IMR-90 (cell line): ENCODE data around the gene PRPF4. TPM values are rescaled to one million over a fixed set of nuclear protein-coding genes. Genes with fewer than 3 reads are reported as not detected.

Experiments used
- ATAC-seq: fragments of 200-7000 bp; cut with Tn5 transposase; 2 replicates; pipeline ENCODE4 v1.9.1; 2020; ENCODE audit warnings: low read depth, mild to moderate bottlenecking, moderate library complexity
- BruUV-seq: library from RNA; stranded (reverse); fragments of 400-500 nt; replicated peaks from 2 replicates; lab custom pipeline; 2021; lab: Mats Ljungman, UMichigan
- CTCF ChIA-PET: fragments of 300-600 bp; formaldehyde crosslinking; extraction: SDS; loops from one replicate; lab custom pipeline; 2021; ENCODE audit warnings: antibody characterized with exemption; lab: Yijun Ruan, JAX
- POLR2A ChIA-PET: fragments of 300-600 bp; sonication (Branson Sonifier 250); formaldehyde crosslinking; loops from one replicate; lab custom pipeline; 2022; ENCODE audit warnings: antibody characterized with exemption; ENCODE audit not compliant: unreplicated experiment; lab: Charles Lee
- DNase-seq: peaks from one replicate; pipeline ENCODE4 v3.0.0; 2013
- H2AFZ ChIP-seq: replicated peaks from 2 replicates; pipeline ENCODE3; 2013; ENCODE audit warnings: low read length, mild to moderate bottlenecking; ENCODE audit not compliant: poor library complexity
- H2AK5ac ChIP-seq: 2 replicates; pipeline ENCODE4 v1.6.1; 2013; ENCODE audit warnings: low read depth, low read length, inconsistent platforms
- H2AK9ac ChIP-seq: replicated peaks from 2 replicates; pipeline ENCODE3; 2013; ENCODE audit warnings: mild to moderate bottlenecking, low read depth, low read length, moderate library complexity; ENCODE audit not compliant: poor library complexity
- H2BK120ac ChIP-seq: 2 replicates; pipeline ENCODE4 v1.6.1; 2013; ENCODE audit warnings: low read depth, low read length, inconsistent platforms
- H2BK15ac ChIP-seq: 3 replicates; pipeline ENCODE4 v1.6.1; 2013; ENCODE audit warnings: low read depth, low read length, inconsistent platforms
- H2BK20ac ChIP-seq: 2 replicates; pipeline ENCODE4 v1.6.1; 2013; ENCODE audit warnings: low read depth, mild to moderate bottlenecking, inconsistent platforms, low read length, moderate library complexity
- H2BK5ac ChIP-seq: 2 replicates; pipeline ENCODE4 v1.6.1; 2013; ENCODE audit warnings: mild to moderate bottlenecking, low read depth, low read length, inconsistent platforms; ENCODE audit not compliant: poor library complexity, severe bottlenecking
- H3K14ac ChIP-seq: replicated peaks from 2 replicates; pipeline ENCODE4 v1.6.1; 2013; ENCODE audit warnings: low read depth, low read length, inconsistent platforms
- H3K18ac ChIP-seq: 2 replicates; pipeline ENCODE4 v1.6.1; 2013; ENCODE audit warnings: low read depth, low read length, control low read depth
- H3K23ac ChIP-seq: 2 replicates; pipeline ENCODE4 v1.6.1; 2013; ENCODE audit warnings: low read depth, low read length, inconsistent platforms
- H3K27ac ChIP-seq: 2 replicates; pipeline ENCODE4 v1.5.1; 2013; ENCODE audit warnings: mild to moderate bottlenecking, control low read depth, low read length; ENCODE audit not compliant: insufficient read depth
- H3K27me3 ChIP-seq: 2 replicates; pipeline ENCODE4 v1.6.1; 2013; ENCODE audit warnings: low read length; ENCODE audit not compliant: control insufficient read depth, insufficient read depth
- H3K36me3 ChIP-seq: 2 replicates; pipeline ENCODE4 v1.6.1; 2013; ENCODE audit warnings: low read length, mixed read lengths; ENCODE audit not compliant: control insufficient read depth, insufficient read depth
- H3K4ac ChIP-seq: 2 replicates; pipeline ENCODE4 v1.6.1; 2013; ENCODE audit warnings: low read depth, low read length, inconsistent platforms
- H3K4me1 ChIP-seq: 2 replicates; pipeline ENCODE4 v1.6.1; 2013; ENCODE audit warnings: low read length, mixed read lengths; ENCODE audit not compliant: control insufficient read depth, insufficient read depth
- H3K4me2 ChIP-seq: 2 replicates; pipeline ENCODE4 v1.6.1; 2013; ENCODE audit warnings: low read depth, mild to moderate bottlenecking, control low read depth, low read length, moderate library complexity
- H3K4me3 ChIP-seq: 2 replicates; pipeline ENCODE4 v1.5.1; 2013; ENCODE audit warnings: low read depth, mild to moderate bottlenecking, control low read depth, low read length, moderate library complexity; ENCODE audit not compliant: insufficient read depth
- H3K56ac ChIP-seq: 2 replicates; pipeline ENCODE4 v1.6.1; 2013; ENCODE audit warnings: low read length, inconsistent platforms; ENCODE audit not compliant: insufficient read depth; ENCODE audit errors: extremely low read depth
- H3K79me1 ChIP-seq, 2 experiments: 2 replicates each; pipeline ENCODE4 v1.6.1; 2013; ENCODE audit warnings: low read length in 2 of 2, inconsistent platforms in 1 of 2, low read depth in 1 of 2
- H3K9ac ChIP-seq: 2 replicates; pipeline ENCODE4 v1.6.1; 2013; ENCODE audit warnings: low read depth, low read length, control low read depth
- H3K9me1 ChIP-seq: 2 replicates; pipeline ENCODE4 v1.6.1; 2013; ENCODE audit warnings: low read length, inconsistent platforms; ENCODE audit not compliant: insufficient read depth
- H3K9me3 ChIP-seq: 2 replicates; pipeline ENCODE4 v1.6.1; 2013; ENCODE audit warnings: low read length; ENCODE audit not compliant: control insufficient read depth, insufficient read depth
- H4K20me1 ChIP-seq: 2 replicates; pipeline ENCODE4 v1.6.1; 2013; ENCODE audit warnings: low read length, inconsistent platforms; ENCODE audit not compliant: insufficient read depth
- H4K5ac ChIP-seq: 2 replicates; pipeline ENCODE4 v1.6.1; 2013; ENCODE audit warnings: mild to moderate bottlenecking, low read depth, low read length, control low read depth
- H4K8ac ChIP-seq, 2 experiments: 2 replicates each; pipeline ENCODE4 v1.6.1; 2013; ENCODE audit warnings: low read depth in 2 of 2, low read length in 2 of 2, control low read depth in 1 of 2, inconsistent platforms in 1 of 2
- H4K91ac ChIP-seq: 2 replicates; pipeline ENCODE4 v1.6.1; 2013; ENCODE audit warnings: low read depth, low read length, inconsistent platforms; ENCODE audit not compliant: insufficient read depth
- BHLHE40 ChIP-seq: fragments of 150-350 bp; IDR thresholded peaks from 2 replicates; pipeline ENCODE4 v1.6.1; 2016; ENCODE audit warnings: mild to moderate bottlenecking, low read depth, low read length
- CEBPB ChIP-seq: IDR thresholded peaks from 2 replicates; pipeline ENCODE4 v1.6.1; 2012; ENCODE audit warnings: low read depth, low read length, improper control_type of control experiment
- CHD1 ChIP-seq: IDR thresholded peaks from 2 replicates; pipeline ENCODE4 v1.6.1; 2012; ENCODE audit warnings: low read depth, low read length, improper control_type of control experiment
- FOS ChIP-seq: fragments of 150-350 bp; IDR thresholded peaks from 2 replicates; pipeline ENCODE4 v1.6.1; 2016; ENCODE audit warnings: low read depth, low read length
- MAFK ChIP-seq: IDR thresholded peaks from 2 replicates; pipeline ENCODE4 v1.6.1; 2012; ENCODE audit warnings: low read depth, low read length, improper control_type of control experiment
- MAZ ChIP-seq: IDR thresholded peaks from 2 replicates; pipeline ENCODE4 v1.6.1; 2012; ENCODE audit warnings: low read depth, mild to moderate bottlenecking, low read length, improper control_type of control experiment, moderate library complexity, borderline replicate concordance
- MXI1 ChIP-seq: IDR thresholded peaks from 2 replicates; pipeline ENCODE4 v1.6.1; 2012; ENCODE audit warnings: low read depth, mild to moderate bottlenecking, low read length, moderate library complexity, borderline replicate concordance
- NFE2L2 ChIP-seq: fragments of 150-350 bp; IDR thresholded peaks from 2 replicates; pipeline ENCODE4 v1.6.1; 2016; ENCODE audit warnings: low read depth, mild to moderate bottlenecking, low read length
- POLR2A ChIP-seq: IDR thresholded peaks from 2 replicates; pipeline ENCODE4 v1.6.1; 2012; ENCODE audit warnings: mild to moderate bottlenecking, low read depth, low read length
- RAD21 ChIP-seq: IDR thresholded peaks from 2 replicates; pipeline ENCODE4 v1.6.1; 2012; ENCODE audit warnings: low read length, improper control_type of control experiment
- RCOR1 ChIP-seq: IDR thresholded peaks from 2 replicates; pipeline ENCODE4 v1.6.1; 2012; ENCODE audit warnings: mild to moderate bottlenecking, low read length, improper control_type of control experiment; ENCODE audit not compliant: insufficient replicate concordance
- RFX5 ChIP-seq: IDR thresholded peaks from 2 replicates; pipeline ENCODE4 v1.8.0; 2012; ENCODE audit warnings: low read depth, mild to moderate bottlenecking, low read length, moderate library complexity
- SMC3 ChIP-seq: fragments of 150-350 bp; IDR thresholded peaks from 2 replicates; pipeline ENCODE4 v1.6.1; 2016; ENCODE audit warnings: low read depth, mild to moderate bottlenecking, antibody characterized with exemption, low read length, moderate library complexity
- WGBS, 2 experiments: methylation state at CpG; one replicate each; pipeline versions ENCODE4 v1.1.5 to v1.1.7; 2013; ENCODE audit warnings: missing lambda C conversion rate in 2 of 2; ENCODE audit not compliant: insufficient read length in 1 of 2; ENCODE audit errors: extremely low coverage in 2 of 2; 5-methylcytosine and 5-hydroxymethylcytosine counted together
- dilution Hi-C: fragments of 300-500 bp; cut with HindIII; formaldehyde crosslinking; loops from one replicate; pipeline ENCODE4 v1.14.3; 2018; ENCODE audit warnings: low sequenced_read_pairs; ENCODE audit not compliant: unreplicated experiment
- in situ Hi-C: fragments of 300-500 bp; cut with MboI; formaldehyde crosslinking; loops from 3 replicates; pipeline ENCODE4 v1.14.3; 2019; ENCODE audit warnings: low sequenced_read_pairs, inconsistent platforms, mixed read lengths
- intact Hi-C: fragments of 100-400 bp; cut with micrococcal nuclease; formaldehyde crosslinking; loops from 2 replicates; pipeline ENCODE4 v1.10.0; 2022
- polyA plus RNA-seq, 3 experiments: library from polyadenylated mRNA; depleted of rRNA; stranded (reverse); fragments of >200 nt; gene quantifications; 2 replicates each; pipeline ENCODE4 v1.2.3, GENCODE V29; 2012; ENCODE audit warnings: low replicate concordance in 1 of 3
- total RNA-seq: library from RNA; depleted of rRNA; stranded (reverse); fragments of >200 nt; gene quantifications from 2 replicates; pipeline ENCODE4 v1.2.3, GENCODE V29; 2012
- TF ChIP-seq, protein P1 (sequence below): fragments of 150-350 bp; IDR thresholded peaks from 2 replicates; pipeline ENCODE4 v1.6.1; 2016; ENCODE audit warnings: low read depth, mild to moderate bottlenecking, low read length, moderate library complexity, borderline replicate concordance
- TF ChIP-seq, protein P2 (sequence below): conservative IDR thresholded peaks from 2 replicates; pipeline ENCODE4 v1.5.1; 2012; ENCODE audit warnings: mild to moderate bottlenecking, low read depth, low read length, improper control_type of control experiment
- TF ChIP-seq, protein P3 (sequence below): fragments of 150-350 bp; IDR thresholded peaks from 2 replicates; pipeline ENCODE4 v1.6.1; 2017; ENCODE audit warnings: mild to moderate bottlenecking, antibody characterized with exemption, low read length, low read depth

PRPF4 gene
- total and polyA plus RNA-seq, 2 of the 4 experiments (the other 2 are of a cell fraction): 21.4 to 38.0 TPM

DNA sequence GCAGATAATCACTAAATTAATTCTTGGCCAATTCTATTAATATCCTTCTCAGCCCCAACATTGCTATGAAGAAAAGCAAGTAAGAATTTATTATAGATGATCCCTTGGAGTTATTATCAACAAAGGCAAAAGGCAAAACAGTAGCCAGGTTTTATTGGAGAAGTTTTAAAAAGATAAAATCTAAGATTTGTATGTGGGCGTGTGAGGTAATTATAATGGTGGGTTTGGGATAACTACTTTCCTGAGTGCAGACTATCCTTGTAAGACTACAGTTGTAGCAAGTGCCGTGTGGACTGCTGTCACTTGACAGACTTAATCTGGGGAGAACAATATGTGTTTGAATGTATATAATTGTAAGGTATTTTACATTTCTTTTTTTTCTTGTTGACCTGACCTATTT is 30.9 kb upstream of the PRPF4 start:
- Histone ChIP-seq H3K79me1 (peaks cover 24 to 42% of the 10 kb centered on the region in 2 experiments), H2BK15ac (no peak overlapping the region), H3K36me3 (no peaks in the 10 kb centered on the region), H3K27me3 (no peaks in the 10 kb centered on the region), H2BK120ac (no peak overlapping the region), H3K14ac (no peak overlapping the region), H3K56ac (no peak overlapping the region), H3K9me3 (no peaks in the 10 kb centered on the region), H4K8ac (no peak overlapping the region), H2BK20ac (no peak overlapping the region), H3K4ac (no peak overlapping the region), H3K9me1 (no peaks in the 10 kb centered on the region), H3K4me2 (no peak overlapping the region), H4K5ac (no peak overlapping the region), H3K4me3 (no peak overlapping the region), H3K9ac (no peak overlapping the region), H4K20me1 (peaks cover 20% of the 10 kb centered on the region), H3K27ac (no peak overlapping the region), H2AK5ac (no peak overlapping the region), H3K23ac (no peak overlapping the region), H2BK5ac (no peak overlapping the region), H2AFZ (no peak overlapping the region), H4K91ac (no peak overlapping the region), H3K4me1 (no peaks in the 10 kb centered on the region), H2AK9ac (no peak overlapping the region), H3K18ac (no peak overlapping the region)
- in situ Hi-C loops (no loop called here), intact Hi-C loops (no loop called here), dilution Hi-C loops (no loop called here)
- no peak for DNase-seq
- CTCF ChIA-PET: interaction anchor here (0.7 kb wide), 1 partner anchor 13 kb away, joined by 3 read pairs; no protein-coding TSS in a partner anchor
- POLR2A ChIA-PET: no interaction called here
- WGBS, 2 experiments: 100% methylated on average over 1 of the region's 2 CpGs
- BruUV-seq: no TSS peak
- TF ChIP-seq, protein P1, sequence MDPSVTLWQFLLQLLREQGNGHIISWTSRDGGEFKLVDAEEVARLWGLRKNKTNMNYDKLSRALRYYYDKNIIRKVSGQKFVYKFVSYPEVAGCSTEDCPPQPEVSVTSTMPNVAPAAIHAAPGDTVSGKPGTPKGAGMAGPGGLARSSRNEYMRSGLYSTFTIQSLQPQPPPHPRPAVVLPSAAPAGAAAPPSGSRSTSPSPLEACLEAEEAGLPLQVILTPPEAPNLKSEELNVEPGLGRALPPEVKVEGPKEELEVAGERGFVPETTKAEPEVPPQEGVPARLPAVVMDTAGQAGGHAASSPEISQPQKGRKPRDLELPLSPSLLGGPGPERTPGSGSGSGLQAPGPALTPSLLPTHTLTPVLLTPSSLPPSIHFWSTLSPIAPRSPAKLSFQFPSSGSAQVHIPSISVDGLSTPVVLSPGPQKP: no peak
- no peak for TF ChIP-seq FOS
- TF ChIP-seq NFE2L2: no peak
- TF ChIP-seq RAD21: no peak
- no peak for TF ChIP-seq RCOR1
- TF ChIP-seq, protein P2, sequence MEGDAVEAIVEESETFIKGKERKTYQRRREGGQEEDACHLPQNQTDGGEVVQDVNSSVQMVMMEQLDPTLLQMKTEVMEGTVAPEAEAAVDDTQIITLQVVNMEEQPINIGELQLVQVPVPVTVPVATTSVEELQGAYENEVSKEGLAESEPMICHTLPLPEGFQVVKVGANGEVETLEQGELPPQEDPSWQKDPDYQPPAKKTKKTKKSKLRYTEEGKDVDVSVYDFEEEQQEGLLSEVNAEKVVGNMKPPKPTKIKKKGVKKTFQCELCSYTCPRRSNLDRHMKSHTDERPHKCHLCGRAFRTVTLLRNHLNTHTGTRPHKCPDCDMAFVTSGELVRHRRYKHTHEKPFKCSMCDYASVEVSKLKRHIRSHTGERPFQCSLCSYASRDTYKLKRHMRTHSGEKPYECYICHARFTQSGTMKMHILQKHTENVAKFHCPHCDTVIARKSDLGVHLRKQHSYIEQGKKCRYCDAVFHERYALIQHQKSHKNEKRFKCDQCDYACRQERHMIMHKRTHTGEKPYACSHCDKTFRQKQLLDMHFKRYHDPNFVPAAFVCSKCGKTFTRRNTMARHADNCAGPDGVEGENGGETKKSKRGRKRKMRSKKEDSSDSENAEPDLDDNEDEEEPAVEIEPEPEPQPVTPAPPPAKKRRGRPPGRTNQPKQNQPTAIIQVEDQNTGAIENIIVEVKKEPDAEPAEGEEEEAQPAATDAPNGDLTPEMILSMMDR: no peak
- no peak for TF ChIP-seq CHD1
- no peak for TF ChIP-seq MAFK
- TF ChIP-seq RFX5: no peak
- no peak for TF ChIP-seq MAZ
- no peak for TF ChIP-seq POLR2A
- TF ChIP-seq, protein P3, sequence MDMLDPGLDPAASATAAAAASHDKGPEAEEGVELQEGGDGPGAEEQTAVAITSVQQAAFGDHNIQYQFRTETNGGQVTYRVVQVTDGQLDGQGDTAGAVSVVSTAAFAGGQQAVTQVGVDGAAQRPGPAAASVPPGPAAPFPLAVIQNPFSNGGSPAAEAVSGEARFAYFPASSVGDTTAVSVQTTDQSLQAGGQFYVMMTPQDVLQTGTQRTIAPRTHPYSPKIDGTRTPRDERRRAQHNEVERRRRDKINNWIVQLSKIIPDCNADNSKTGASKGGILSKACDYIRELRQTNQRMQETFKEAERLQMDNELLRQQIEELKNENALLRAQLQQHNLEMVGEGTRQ: no peak
- TF ChIP-seq CEBPB: no peak
- no peak for TF ChIP-seq SMC3
- TF ChIP-seq BHLHE40: no peak
- no peak for TF ChIP-seq MXI1
- no peak for ATAC-seq
